Medulla oblongata (tissue), 1 donor: ENCODE data around the gene ZNF850.

ENCODE experiments used
- DNase-seq: peaks from one replicate; pipeline ENCODE4 v3.0.0-alpha.2; 2015; ENCODE audit errors: extremely low spot score

Gene ZNF850

DNA sequence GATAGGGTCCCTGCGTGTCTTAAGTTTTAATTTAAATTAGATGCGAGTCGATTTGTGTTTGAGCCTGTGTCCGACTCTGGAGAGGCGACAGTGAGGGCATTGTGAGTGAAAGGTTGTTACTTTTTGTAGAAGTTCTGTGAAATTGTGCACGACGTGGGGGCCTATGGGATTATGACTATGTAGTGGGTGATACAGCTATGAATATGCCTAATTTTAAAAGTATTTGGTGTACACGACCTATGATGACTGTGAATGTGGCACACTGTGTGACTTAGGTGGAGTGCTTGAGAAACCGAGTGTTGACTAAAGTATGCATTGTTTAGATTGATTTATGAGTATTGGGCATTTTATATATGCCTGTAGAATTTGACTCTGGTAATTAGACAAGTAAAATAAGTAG, 84.5 kb downstream of the ZNF850 start:
- DNase-seq = no peak

GRCh38 chr19:36687214-36688056, 85.2 kb downstream of the ZNF850 start, which contains the start of gene ZNF567:
Gene ZNF567, plus strand, starts transcription at chr19:36687612. Its CDS starts 7,256 bp downstream, at chr19:36694868.
- peak; percentile 97 for DNase-seq

GRCh38 chr19:36686365-36687213, 86.0 kb downstream of the ZNF850 start:
- DNase-seq = peak; percentile 32

GRCh38 chr19:36685835-36686234, 86.8 kb downstream of the ZNF850 start:
- peak; percentile 2 for DNase-seq

DNA sequence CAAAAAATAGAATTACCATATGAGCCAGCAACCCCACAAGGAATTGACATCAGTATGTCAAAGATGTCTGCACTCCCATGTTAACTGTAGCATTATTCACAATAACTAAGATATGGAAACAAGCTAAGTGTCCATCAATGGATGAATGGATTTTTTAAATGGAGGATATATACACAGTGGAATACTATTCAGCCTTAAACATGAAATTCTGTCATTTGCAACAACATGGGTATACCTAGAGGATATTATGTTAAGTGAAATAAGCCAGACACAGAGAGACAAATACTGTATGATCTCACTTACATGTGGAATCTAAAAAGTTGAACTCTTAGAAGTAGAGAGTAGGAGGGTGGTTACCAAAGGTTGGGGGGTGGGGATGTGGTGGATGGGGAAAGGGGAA, 93.2 kb downstream of the ZNF850 start:
- DNase-seq = no peak

GRCh38 chr19:36674201-36674600, 98.4 kb downstream of the ZNF850 start:
- no peak for DNase-seq

DNA sequence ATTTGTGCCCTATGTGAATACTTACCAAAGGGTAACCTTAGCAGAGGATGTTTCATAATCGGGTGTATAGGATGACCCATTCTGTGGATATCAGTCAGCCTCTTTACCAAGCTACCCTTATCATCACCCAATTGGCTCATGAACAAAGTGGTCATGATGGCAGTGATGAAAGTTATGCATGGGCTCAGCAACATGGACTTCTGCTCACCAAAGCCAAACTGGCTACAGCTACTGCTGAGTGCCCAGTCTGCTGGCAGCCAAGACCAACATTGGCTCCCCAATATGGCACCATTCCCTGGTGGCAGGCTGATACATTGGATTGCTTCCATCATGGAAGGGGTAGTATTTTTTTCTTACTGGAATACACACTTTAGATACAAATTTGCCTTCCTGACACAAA, 100.2 kb downstream of the ZNF850 start:
- no peak for DNase-seq

GRCh38 chr19:36668646-36669045, 104.0 kb downstream of the ZNF850 start:
- no peak for DNase-seq

DNA sequence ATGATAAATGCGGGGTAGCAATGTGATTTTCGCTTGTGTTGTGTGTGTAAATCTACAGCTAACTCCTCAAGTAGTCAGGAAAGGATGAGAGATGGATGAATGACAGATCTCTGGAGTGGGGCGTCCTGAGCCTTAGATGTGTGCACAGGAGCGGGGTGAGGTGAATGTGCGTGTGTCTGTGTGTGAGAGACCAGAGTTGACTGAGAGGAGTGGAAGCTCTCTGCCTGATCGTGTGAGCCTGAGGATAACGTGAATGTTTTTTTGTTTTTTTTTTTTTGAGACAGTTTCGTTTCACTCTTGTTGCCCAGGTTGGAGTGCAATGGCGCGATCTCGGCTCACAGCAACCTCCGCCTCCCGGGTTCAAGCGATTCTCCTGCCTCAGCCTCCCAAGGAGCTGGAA, 106.8 kb downstream of the ZNF850 start:
- DNase-seq = no peak
